ENCODE measurements around the gene FAM13A. TPM values are rescaled to one million over a fixed set of nuclear protein-coding genes. Genes with fewer than 3 reads are reported as not detected.

FAM13A gene
- total and polyA plus RNA-seq, 2 of the 8 experiments (the other 6 are each of a cell fraction or from before 2014, with no cell fraction given) = 7.1 to 16.5 TPM

GRCh38 chr4:89100853-89101252, 43.9 kb upstream of the FAM13A start:
- Histone ChIP-seq H3K18ac (ENCODE audit: extremely low read depth, low read length) (no peak overlapping the region), H2AK5ac (ENCODE audit: low read depth, low read length) (no peak overlapping the region), H3K23ac (ENCODE audit: insufficient read length) (no peak overlapping the region), H3K27ac (ENCODE audit: low read depth, low read length) (no peak overlapping the region), H3K27me3 (replicated peaks in 1 of 4; ENCODE audit: control insufficient read depth in 3 of 4, extremely low read depth in 1 of 4, insufficient read depth in 3 of 4, low read length in 3 of 4) (no peaks in the 10 kb centered on the region), H2BK120ac (replicated peaks; ENCODE audit: low read depth, low read length) (no peak overlapping the region), H4K5ac (ENCODE audit: insufficient read length, low read depth, low read length) (no peak overlapping the region), H3K79me1 (ENCODE audit: low read depth, low read length) (no peaks in the 10 kb centered on the region), H3K36me3 (ENCODE audit: control insufficient read depth in 2 of 4, insufficient read depth in 4 of 4, low read length in 3 of 4) (no peaks in the 10 kb centered on the region), H3K9me3 (ENCODE audit: insufficient read depth in 2 of 2, low read depth in 1 of 2, low read length in 1 of 2) (0 out of 4 replicates have a peak, but pooled peaks cover 0 to 3% of the 10 kb centered on the region in 2 experiments), H3K79me2 (ENCODE audit: control insufficient read depth in 1 of 2, insufficient read depth in 2 of 2, low read length in 2 of 2) (no peaks in the 10 kb centered on the region), H2AFZ (ENCODE audit: low read length) (no peak overlapping the region), H2BK15ac (ENCODE audit: low read length) (no peak overlapping the region), H4K20me1 (replicated peaks in 1 of 2; ENCODE audit: control insufficient read depth in 1 of 2, insufficient read depth in 2 of 2, low read length in 2 of 2) (no peaks in the 10 kb centered on the region), H3K9ac (replicated peaks in 1 of 4; ENCODE audit: extremely low read depth in 1 of 4, low read depth in 3 of 4, low read length in 3 of 4) (no peak overlapping the region), H2BK12ac (ENCODE audit: low read depth, low read length) (no peak overlapping the region), H3K4ac (replicated peaks; ENCODE audit: insufficient read length, low read depth, low read length) (no peak overlapping the region), H3K14ac (ENCODE audit: insufficient read length) (no peak overlapping the region), H3K4me2 (ENCODE audit: insufficient read depth in 1 of 2, low read depth in 2 of 2, low read length in 2 of 2) (no peak overlapping the region), H3K4me3 (ENCODE audit: extremely low read depth in 1 of 4, insufficient read depth in 2 of 4, low read depth in 3 of 4, low read length in 4 of 4) (no peak overlapping the region), H4K8ac (ENCODE audit: extremely low read depth, insufficient read depth, low read length) (no peak overlapping the region), H4K91ac (replicated peaks; ENCODE audit: insufficient read length, low read length) (no peak overlapping the region), H3K56ac (replicated peaks; ENCODE audit: insufficient read length, low read depth, low read length) (no peak overlapping the region), H3K4me1 (replicated peaks in 1 of 4; ENCODE audit: control insufficient read depth in 3 of 4, insufficient read depth in 4 of 4, low read length in 3 of 4) (no peaks in the 10 kb centered on the region), H2BK20ac (ENCODE audit: low read length) (no peak overlapping the region), H3K23me2 (ENCODE audit: low read depth, low read length) (no peaks in the 10 kb centered on the region), H2BK5ac (ENCODE audit: low read depth, low read length) (no peak overlapping the region)
- WGBS, 2 experiments (ENCODE audit: extremely low coverage in 1 of 2, insufficient coverage in 1 of 2, insufficient read length in 1 of 2, insufficient replicate concordance in 2 of 2, low coverage in 1 of 2, low lambda C conversion rate in 2 of 2, missing lambda C conversion rate in 1 of 2) = 87% methylated on average over 3 of the region's 3 CpGs; no CpG with 5 or more reads in 1 of the 2 experiments
- DNase-seq (ENCODE audit: low read depth in 1 of 2, low spot score in 2 of 2) (no peak), FAIRE-seq (no peak)
- TF ChIP-seq ATF3 (IDR thresholded peaks at IDR 0.05; ENCODE audit: insufficient read depth, low read depth, low read length) = no peak
- no peak for TF ChIP-seq ZNF274 (IDR thresholded peaks at IDR 0.05; ENCODE audit: borderline replicate concordance, extremely low read depth, low read length)
- TF ChIP-seq GTF2F1 (IDR thresholded peaks at IDR 0.05; ENCODE audit: borderline replicate concordance, low read depth, low read length) = no peak
- no peak for TF ChIP-seq CTBP2 (IDR thresholded peaks at IDR 0.05; ENCODE audit: borderline replicate concordance, insufficient read depth, insufficient read length, low read length)
- no peak for TF ChIP-seq BCL11A (IDR thresholded peaks at IDR 0.05; ENCODE audit: low read depth in 2 of 2, low read length in 2 of 2)
- TF ChIP-seq SRF (IDR thresholded peaks at IDR 0.05; ENCODE audit: low read depth, low read length) = no peak
- POLR2A ChIA-PET (ENCODE audit: partially characterized antibody) = no interaction called here
- CTCF ChIA-PET (ENCODE audit: partially characterized antibody) = no interaction called here

Measured in H1 (cell line).